22Rv1 (cell line): ENCODE measurements around the gene SOX5.
"Not testable (repeated sequence)": the region's sequence is repeated elsewhere in the genome, so short reads cannot be mapped to it uniquely, and the experiment has no call there.

Experiments used
- H3K27ac ChIP-seq: fragments of 450-650 bp; 2 replicates; pipeline ENCODE4 v1.5.1; 2017
- CTCF ChIP-seq: fragments of 450-650 bp; IDR thresholded peaks from 2 replicates; pipeline ENCODE4 v1.5.1; 2017; ENCODE audit warnings: mild to moderate bottlenecking
- ZFX ChIP-seq: fragments of 450-650 bp; IDR thresholded peaks from 2 replicates; pipeline ENCODE4 v1.6.1; 2017; ENCODE audit warnings: antibody characterized with exemption, borderline replicate concordance

The SOX5 gene

GRCh38 chr12:23847857-23848256 lies 101.6 kb downstream of the SOX5 start:
- no peak for TF ChIP-seq ZFX
- H3K27ac ChIP-seq = no peak overlapping the region

DNA sequence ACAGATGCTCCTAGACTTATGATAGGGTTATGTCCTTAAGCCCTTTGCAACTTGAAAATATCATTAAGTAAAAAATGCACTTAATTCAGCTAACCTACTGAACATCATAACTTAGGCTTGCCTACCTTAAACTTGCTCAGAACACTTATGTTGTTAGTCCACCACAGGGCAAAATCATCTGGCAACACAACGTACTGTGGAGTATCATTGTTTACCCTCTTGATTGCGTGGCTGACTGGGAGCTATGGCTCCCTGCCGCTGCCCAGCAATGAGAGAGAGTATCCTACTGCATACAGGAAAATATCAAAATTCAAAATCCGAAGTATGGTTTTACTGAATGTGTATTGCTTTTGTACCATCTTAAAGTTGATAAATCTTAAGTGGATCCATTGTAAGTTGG lies 105.5 kb downstream of the SOX5 start:
- no peak overlapping the region for H3K27ac ChIP-seq
- TF ChIP-seq ZFX = no peak
- no peak for TF ChIP-seq CTCF

DNA sequence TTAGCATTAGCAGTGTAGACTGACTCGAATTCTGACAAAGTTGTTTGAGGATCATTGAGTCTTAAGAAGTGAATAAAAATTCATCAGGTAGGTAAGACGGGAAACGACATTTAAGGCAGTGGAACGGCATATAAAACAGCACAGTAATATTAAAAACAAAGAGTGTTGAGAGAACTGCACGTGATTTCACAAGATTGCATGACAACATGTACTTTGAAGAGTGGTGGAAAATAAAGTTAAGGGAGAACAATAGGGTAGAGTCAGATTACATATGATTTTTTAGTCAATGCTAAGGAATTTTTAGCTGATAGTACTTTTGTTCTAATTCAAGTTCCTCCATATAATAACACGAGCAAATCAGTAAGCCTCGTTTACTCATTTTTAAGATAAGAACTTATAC lies 115.4 kb downstream of the SOX5 start:
- TF ChIP-seq CTCF (no peak), ZFX (no peak)
- no peak overlapping the region for H3K27ac ChIP-seq

DNA sequence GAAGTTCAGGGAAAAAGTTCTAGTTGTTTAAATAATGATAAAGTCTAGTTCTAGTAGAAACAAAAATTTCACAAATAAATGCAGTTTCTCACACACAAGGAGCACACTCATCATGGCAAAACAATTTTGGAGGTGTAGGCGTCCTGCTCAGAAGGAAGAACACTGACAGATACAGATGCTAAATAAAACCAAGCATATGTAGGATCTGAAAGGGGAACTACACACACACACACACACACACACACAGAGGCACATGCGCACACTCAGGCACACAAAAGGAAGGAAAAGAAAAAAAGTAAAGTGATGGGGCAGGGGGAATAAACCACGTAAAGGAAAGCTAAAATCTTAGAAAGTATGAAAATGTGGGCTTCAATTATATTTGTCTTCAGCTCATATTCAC lies 117.7 kb downstream of the SOX5 start:
- no peak overlapping the region for H3K27ac ChIP-seq
- TF ChIP-seq CTCF = no peak
- TF ChIP-seq ZFX = no peak

GRCh38 chr12:23830210-23830609 lies 119.3 kb downstream of the SOX5 start:
- TF ChIP-seq ZFX (no peak), CTCF (no peak)
- no peak overlapping the region for H3K27ac ChIP-seq

DNA sequence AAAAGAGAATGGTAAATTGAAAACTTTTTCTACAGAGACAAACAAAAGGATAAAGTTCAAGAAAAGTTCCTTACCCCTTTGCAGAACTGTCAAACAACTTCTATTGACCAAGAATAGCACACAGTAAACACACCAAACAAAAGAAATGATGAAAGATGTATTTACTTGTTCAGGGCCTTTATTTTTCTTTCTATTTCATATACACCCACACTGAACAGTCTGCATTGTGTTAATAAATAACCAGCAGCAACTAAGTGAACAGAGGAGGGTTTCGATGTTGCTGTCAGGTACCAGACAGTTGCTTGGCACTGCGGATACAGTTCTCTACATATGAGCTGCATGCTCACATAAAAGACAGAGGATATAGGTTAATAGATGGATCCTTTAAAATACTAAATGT lies 122.1 kb downstream of the SOX5 start:
- peak overlapping the region; percentile 54 for H3K27ac ChIP-seq
- no peak for TF ChIP-seq ZFX
- TF ChIP-seq CTCF = no peak

DNA sequence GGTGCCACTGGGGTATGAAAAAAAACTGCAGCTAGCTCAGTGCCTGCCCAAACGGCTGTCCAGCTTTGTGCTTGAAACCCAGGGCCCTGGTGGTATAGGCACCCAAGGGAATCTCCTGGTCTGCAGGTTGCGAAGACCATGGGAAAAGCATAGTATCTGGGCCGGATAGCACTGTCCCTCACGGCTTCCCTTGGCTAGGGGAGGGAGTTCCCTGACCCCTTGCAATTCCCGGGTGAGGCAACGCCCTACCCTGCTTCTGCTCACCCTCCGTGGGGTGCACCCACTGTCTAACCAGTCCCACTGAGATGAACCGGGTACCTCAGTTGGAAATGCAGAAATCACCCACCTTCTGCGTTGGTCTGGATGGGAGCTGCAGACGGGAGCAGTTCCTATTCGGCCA lies 124.3 kb downstream of the SOX5 start:
- not testable (repeated sequence) for H3K27ac ChIP-seq

GRCh38 chr12:23824358-23824757 lies 125.1 kb downstream of the SOX5 start:
- TF ChIP-seq CTCF (no peak), ZFX (no peak)
- no peak overlapping the region for H3K27ac ChIP-seq

GRCh38 chr12:23822883-23823282 lies 126.6 kb downstream of the SOX5 start:
- not testable (repeated sequence) for H3K27ac ChIP-seq
